Myocyte (in vitro differentiated cells): ENCODE data around the gene TMEM255B. TPM values are rescaled to one million over a fixed set of nuclear protein-coding genes. Genes with fewer than 3 reads are reported as not detected.
A peak's percentile ranks its signal among the peaks of the same experiment; 100 is the strongest.
"Not testable (repeated sequence)": the region's sequence is repeated elsewhere in the genome, so short reads cannot be mapped to it uniquely, and the experiment has no call there.

Source experiments
- DNase-seq: peaks from one replicate; pipeline ENCODE4 v3.0.0-alpha.2; 2012; ENCODE audit warnings: low read depth
- polyA plus RNA-seq: library from polyadenylated mRNA; unstranded; fragments of >200 nt; gene quantifications from one replicate; pipeline ENCODE4 v1.2.1, GENCODE V29; 2012; ENCODE audit warnings: missing spikeins
- total RNA-seq: library from RNA; depleted of rRNA; stranded (reverse); fragments of >200 nt; gene quantifications from 2 replicates; pipeline ENCODE4 v1.2.3, GENCODE V29; 2014

Gene TMEM255B
- 0.21 and 3.1 TPM in 2 replicates for total RNA-seq
- polyA plus RNA-seq = 6.1 TPM

DNA sequence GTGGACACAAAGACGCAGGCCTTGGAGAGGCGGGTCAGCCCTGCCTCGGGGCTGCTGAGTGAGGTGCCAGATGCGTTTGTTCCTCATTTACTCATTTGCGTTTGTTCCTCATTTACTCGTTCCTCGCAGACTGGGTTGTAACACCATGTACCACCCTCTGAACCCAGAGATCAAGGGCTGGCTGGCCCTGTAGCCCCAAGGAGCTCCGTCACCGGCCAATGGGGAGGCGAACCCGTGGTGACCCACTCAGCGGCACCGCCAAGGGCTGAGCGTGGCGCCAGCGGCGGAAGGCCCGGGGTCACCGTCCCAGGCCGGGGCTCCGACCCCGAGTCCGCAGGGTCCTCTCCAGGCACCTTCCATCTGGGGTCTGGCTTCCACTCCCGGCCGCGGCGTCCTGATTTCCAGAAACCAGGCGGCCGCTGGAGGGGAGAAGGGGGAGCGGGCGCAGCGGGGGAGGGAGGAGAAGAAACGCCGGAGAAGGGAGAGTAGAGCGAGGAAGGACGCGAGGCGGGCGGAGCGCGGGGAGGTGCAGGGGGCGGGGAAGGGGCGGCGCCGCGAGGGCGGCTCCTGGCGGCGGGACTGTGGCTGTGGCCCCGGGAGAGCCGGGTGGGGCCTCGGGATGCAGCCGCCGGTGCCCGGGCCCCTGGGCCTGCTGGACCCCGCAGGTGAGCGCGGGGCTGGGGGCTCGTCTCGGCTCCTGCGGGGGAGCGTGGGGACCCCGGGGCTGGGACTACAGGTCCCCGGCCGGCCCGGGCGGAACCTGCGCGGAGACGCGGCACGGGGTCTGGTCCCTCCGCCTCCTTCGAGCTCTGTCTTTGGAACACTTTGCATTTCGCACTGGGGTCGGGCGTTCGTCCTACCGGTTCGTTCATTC is at the start of gene TMEM255B:
TSS of gene TMEM255B (plus strand) at position 576 of the 874 bp plus-strand sequence. CDS start at position 620, 44 bp downstream.
- DNase-seq = peak; percentile 72

- no peak for DNase-seq
Observed at GRCh38 chr13:113722921-113723320, 36.1 kb upstream of the TMEM255B start.

DNA sequence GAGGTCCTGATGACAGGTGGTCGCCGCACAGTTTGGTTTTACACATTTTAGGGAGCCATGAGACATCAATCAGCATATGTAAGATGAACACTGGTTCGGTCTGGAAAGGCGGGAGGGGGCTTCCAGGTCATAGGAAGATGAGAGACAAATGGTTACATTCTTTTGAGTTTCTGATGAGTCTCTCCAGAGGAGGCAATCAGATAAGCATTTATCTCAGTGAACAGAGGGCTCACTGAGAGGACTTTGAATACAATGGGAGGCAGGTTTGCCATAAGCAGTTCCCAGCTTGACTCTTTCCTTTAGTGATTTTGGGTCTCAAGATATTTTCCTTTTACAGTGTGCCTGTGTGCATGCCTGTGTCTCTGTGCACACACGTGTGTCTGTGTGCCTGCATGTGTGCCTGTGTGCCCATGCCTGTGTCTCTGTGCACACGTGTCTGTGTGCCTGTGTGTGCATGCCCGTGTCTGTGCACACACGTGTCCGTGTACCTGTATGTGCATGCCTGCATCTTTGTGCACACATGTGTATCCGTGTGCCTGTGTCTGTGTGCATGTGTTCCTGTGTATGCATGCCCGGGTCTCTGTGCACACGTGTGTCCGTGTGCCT is 35.5 kb upstream of the TMEM255B start:
- no peak for DNase-seq

GRCh38 chr13:113724016-113724758 is 34.8 kb upstream of the TMEM255B start:
- DNase-seq = no peak

GRCh38 chr13:113724780-113725315 is 34.2 kb upstream of the TMEM255B start:
- peak; percentile 67 for DNase-seq

- DNase-seq = not testable (repeated sequence)
Observed at GRCh38 chr13:113725329-113726105, 33.5 kb upstream of the TMEM255B start.

DNA sequence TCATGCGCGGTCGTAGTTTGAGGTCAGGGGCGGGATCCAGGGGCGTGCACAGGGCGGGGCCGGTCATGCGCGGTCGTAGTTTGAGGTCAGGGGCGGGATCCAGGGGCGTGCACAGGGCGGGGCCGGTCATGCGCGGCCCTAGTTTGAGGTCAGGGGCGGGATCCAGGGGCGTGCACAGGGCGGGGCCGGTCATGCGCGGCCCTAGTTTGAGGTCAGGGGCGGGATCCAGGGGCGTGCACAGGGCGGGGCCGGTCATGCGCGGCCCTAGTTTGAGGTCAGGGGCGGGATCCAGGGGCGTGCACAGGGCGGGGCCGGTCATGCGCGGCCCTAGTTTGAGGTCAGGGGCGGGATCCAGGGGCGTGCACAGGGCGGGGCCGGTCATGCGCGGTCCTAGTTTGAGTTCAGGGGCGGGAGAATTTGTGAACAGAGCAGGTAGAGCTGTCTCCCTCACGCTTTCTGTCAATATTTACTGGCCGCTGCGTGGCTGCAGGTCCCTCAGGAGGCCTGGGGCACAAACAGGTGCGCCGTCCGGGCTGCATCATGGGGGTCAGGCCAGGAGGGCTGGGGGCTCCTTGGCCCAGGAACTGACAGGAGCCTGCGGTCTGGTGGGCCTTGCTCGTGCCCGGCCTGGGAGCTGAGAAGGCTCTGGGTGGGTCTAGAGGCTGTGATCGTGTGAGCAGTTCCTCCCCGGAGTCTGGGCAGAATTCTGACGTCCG is 32.8 kb upstream of the TMEM255B start:
- peak; percentile 12 for DNase-seq

DNA sequence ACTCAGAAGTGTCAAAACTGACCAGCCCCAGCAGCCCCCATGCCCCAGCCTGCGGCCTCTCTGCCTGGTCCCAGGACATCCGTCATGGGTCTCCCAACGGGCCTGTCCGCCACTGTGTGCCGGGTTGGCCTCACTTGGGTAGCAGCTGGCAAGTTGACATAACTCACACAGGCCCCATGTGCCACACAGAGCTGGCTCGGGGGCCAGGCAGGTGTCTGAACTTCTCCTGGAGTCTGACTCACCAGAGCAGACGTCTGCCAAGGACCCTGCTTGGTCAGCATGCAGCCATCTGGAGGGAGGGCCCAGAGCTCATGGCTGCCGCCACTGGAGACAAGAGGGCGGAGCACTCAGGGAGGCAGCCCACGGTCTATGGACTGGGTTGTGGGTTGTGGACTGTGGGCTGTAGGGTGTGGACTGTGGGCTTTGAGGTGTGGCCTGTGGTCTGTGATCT is 32.0 kb upstream of the TMEM255B start:
- DNase-seq = peak; percentile 89

- no peak for DNase-seq
Observed at GRCh38 chr13:113728571-113729054, 30.4 kb upstream of the TMEM255B start.

GRCh38 chr13:113729187-113730019 is 29.6 kb upstream of the TMEM255B start:
- DNase-seq = peak; percentile 90

GRCh38 chr13:113730258-113730691 is 28.8 kb upstream of the TMEM255B start:
- no peak for DNase-seq

- DNase-seq = no peak
Observed at GRCh38 chr13:113730831-113731191, 28.2 kb upstream of the TMEM255B start.

GRCh38 chr13:113731192-113732175 is 27.5 kb upstream of the TMEM255B start:
- DNase-seq = no peak

GRCh38 chr13:113732176-113732960 is 26.7 kb upstream of the TMEM255B start:
- no peak for DNase-seq

GRCh38 chr13:113732961-113733950 is 25.8 kb upstream of the TMEM255B start:
- DNase-seq = no peak
